HG03103 (cell line): Measurements from ENCODE around the gene JMJD1C.
"Not testable (repeated sequence)": the region's sequence is repeated elsewhere in the genome, so short reads cannot be mapped to it uniquely, and the experiment has no call there.

ENCODE experiments used
- ATAC-seq: cut with Tn5 transposase; IDR thresholded peaks from one replicate; pipeline ENCODE4 v1.9.1; 2021; ENCODE audit warnings: low read depth; ENCODE audit not compliant: unreplicated experiment

Gene JMJD1C, protein sequence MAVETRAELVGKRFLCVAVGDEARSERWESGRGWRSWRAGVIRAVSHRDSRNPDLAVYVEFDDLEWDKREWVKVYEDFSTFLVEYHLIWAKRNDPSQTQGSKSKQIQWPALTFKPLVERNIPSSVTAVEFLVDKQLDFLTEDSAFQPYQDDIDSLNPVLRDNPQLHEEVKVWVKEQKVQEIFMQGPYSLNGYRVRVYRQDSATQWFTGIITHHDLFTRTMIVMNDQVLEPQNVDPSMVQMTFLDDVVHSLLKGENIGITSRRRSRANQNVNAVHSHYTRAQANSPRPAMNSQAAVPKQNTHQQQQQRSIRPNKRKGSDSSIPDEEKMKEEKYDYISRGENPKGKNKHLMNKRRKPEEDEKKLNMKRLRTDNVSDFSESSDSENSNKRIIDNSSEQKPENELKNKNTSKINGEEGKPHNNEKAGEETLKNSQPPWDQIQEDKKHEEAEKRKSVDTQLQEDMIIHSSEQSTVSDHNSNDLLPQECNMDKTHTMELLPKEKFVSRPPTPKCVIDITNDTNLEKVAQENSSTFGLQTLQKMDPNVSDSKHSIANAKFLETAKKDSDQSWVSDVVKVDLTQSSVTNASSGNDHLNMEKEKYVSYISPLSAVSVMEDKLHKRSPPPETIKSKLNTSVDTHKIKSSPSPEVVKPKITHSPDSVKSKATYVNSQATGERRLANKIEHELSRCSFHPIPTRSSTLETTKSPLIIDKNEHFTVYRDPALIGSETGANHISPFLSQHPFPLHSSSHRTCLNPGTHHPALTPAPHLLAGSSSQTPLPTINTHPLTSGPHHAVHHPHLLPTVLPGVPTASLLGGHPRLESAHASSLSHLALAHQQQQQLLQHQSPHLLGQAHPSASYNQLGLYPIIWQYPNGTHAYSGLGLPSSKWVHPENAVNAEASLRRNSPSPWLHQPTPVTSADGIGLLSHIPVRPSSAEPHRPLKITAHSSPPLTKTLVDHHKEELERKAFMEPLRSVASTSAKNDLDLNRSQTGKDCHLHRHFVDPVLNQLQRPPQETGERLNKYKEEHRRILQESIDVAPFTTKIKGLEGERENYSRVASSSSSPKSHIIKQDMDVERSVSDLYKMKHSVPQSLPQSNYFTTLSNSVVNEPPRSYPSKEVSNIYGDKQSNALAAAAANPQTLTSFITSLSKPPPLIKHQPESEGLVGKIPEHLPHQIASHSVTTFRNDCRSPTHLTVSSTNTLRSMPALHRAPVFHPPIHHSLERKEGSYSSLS (N-terminal part only)

DNA sequence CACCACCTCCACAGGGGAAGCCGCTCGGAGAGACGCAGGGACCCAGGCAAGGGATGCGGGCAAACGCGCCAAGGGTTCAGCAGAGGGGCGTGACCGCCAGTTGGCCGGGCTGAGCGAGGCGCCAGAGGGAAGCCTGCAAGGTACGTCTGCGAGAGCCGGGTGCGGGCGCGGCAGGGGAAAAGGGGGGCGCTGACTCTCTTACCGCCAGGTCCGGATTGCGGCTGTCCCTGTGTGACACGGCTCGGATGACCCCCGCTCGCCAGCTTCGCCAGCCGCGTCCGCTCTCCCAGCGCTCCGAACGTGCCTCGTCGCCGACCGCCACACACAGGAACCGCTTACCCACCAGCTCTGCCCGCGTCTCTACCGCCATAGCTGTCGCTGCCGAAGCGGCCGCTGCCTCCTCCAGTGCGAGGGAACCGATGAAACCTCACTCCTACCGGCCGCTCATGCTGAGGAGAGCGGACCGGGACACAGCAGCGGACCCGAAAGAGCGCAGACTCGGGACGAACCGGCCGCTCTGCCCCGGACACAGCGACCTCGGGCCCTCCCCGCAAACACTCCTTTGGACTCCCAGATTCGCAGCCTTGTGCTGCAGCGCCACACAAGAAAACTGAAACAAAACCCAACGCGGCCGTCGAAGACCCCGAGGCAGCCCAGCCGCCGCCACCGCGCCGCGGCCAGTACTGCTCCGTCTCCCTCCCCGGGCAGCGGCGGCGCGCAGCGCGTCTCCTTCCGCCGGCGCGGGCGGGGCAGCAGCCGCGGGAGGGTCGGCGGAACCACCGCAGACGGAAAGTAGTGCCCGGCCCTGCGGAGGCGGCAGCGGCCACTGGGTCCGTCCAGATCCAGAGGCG, at the start of gene JMJD1C:
Gene JMJD1C, minus strand, starts transcription at position 685 of the 851 bp plus-strand sequence. Its CDS starts 315 bp downstream, at position 370.
- ATAC-seq, result peak; percentile 49

DNA sequence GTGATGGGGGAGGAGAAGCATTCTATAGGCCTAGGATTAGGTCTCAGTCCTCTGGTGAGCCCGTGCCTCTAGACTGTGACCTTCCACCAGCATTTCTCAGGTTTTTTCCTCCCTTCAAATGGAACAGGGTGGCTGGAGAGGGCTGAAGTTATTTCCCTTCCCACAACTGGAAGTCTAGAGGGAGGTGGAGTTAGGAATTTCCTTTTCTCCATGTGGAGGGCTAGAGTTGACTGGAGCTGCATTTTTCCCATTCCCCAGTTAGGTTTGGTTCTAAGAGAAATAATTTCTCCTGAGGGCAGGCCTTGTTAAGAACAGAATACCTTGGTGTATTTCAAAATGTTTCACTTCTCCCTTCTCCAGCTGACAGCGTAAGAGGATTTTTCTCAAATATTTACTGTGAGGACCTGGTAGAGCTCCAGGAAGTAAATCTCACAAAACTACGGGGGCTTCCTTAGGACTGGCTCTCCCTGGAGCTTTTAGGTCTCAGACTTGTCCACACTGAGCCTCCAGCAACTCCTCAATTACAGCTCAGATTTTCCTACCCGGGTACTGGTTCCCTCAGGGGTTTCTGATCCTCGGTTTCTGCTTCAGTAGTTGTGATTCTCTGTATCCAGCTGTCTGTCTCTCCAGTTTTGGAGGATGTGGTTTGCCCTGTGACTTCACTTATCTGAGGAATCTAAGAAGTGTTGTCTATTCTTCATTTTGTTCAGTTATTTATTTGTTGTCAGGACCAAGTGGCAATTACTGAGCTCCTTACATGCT, 49.4 kb upstream of the JMJD1C start:
- ATAC-seq, result no peak

DNA sequence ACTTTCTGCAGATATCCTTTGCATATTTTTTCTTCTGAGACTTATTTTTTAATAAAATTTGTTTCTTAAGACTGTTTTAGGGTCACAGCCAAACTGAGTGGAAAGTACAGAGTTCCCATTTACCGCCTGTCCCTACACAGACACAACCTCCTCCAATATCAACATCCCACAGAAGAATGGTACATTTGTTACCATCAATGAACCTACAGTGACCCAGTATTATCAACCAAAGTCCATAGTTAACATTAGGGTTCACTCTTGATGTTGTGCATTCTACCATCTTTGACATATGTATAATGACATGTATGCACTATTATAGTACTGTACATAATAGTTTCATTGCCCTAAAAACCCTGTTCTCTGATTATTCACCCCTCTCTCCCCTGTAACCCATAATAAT, 40.8 kb upstream of the JMJD1C start:
- no peak for ATAC-seq

DNA sequence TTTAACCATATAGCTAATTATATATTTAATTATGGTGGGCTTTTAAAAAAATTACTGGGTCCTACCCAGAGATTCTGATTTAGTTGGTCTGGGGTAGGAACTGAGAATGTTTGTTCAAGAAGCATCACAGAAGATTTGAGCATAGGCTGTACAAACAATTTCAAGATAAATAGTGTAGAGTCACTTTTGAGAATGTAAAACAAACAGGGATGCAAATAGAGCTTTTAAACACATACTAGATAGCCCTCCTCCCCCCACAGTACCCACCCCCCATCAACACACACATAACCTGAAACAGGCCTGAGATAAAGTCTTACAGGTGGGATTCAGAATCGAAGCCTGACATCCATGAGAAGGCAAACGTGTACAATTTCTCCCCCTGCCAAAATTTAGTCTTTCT, 39.8 kb upstream of the JMJD1C start:
- ATAC-seq, result no peak

DNA sequence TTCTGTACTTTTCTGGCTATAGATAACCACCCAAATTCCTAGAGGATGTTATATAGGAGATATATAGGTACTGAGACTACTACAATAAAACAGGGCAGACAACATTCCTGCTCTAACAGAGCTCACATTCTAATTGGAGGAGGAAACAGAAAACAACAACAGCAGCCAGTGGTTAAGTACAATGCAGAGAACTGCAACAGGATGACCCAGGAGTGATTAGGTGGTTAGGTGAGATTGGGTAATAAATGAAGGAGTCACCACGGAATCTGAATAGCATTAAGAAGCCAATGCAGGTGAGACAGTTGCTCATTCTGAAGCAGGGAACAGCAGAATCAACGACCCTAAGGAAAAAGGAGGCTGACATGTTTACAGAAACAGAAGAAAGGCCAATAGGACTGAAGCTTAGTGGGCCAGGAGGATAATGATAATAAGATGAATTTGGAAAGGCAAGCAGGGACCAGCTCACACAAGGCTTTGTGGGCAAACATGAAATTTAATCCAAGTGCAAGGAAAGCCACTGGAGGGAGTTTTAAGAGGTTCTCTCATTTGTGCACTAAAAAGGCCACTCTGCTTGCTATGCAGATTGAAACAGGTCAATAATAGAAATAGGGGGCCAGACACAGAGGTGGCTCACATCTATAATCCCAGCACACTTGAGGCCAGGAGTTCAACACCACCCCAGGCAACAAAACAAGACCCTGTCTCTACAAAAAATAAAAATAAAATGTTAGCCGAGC, 38.5 kb upstream of the JMJD1C start:
- ATAC-seq, result no peak

DNA sequence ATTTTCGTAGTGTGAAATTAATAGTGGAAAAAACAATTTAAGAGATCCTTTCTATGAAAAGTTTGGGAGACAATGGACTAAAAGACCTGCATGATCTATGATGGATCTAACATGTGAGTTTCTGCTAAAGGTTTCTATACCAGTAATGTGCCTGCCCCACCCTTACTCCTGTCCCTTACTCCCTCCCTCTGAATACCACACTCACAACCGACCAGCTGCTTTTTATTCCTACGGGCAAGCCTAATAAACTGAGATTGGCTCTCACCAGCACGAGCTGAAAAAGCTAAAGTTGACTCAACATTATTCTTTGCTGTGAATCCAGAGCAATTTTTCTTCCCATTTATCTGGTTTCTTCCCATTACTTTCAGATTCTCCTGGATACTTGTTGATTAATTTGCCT, 37.6 kb upstream of the JMJD1C start:
- no peak for ATAC-seq

DNA sequence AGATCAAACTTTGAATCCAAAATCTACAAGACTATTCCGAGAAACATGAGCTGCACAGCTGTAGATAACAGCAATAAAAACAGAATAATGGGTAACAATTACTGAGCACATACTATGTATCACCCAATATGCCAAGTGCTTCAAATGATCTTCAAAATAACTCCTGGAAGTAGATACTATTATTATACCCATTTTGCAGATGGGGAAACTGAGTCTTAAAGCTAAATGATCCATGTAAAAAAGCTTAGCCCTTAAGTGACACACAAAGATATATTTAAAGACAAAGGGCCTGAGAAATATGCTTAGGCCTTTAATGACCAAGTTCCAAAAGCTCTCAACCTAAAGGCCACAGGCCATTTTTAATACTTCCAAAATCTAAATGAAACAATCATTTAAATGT, 37.1 kb upstream of the JMJD1C start:
- no peak for ATAC-seq

DNA sequence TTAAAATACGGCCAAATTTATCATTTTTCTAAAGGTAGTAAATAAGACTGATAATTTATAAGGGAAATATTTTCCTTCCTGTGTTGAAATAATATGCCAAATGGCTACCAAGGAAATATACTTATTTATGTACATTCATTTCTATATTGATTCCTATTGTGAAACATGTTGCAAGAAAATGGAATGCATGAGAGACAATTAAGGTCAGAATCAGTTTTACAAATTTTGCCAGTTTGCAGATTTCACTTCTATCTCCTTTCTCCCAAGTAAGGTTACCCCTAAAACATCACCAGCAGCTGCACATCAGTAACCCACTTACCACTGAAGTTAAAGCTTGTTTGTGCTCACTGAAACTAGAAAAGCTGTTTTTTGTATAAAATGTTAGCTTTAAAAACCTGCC, 36.2 kb upstream of the JMJD1C start:
- no peak for ATAC-seq

DNA sequence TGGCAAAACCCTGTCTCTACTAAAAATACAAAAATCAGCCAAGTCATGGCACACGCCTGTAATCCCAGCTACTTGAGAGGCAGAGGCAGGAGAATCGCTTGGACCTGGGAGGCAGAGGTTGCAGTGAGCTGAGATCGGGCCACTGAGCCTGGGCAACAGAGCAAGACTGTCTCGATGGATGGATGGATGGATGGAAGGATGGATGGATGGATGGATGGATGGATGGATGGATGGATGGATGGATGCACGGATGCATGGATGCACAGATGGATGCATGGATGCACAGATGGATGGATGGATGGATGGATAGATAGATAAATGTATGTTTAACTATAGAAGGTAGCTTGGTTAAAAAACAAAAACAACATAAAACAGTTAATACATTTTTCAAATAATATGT, 34.8 kb upstream of the JMJD1C start:
- ATAC-seq, result not testable (repeated sequence)

DNA sequence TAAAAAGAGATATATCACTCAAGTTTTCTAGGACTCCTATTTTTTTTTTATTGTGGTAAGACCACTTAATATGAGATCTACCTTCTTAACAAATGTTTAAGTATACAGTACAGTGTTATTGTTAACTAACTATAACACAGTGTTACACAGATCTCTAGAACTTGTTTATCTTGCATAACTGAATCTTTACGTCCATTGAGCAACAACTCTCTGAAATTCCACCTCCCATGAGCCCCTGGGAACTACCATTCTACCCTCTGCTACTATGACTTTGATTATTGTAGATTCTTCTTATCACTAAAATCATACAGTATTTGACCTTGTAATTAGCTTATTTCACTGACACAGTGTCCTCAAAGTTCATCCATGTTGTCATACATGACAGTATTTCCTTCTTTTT, 32.9 kb upstream of the JMJD1C start:
- no peak for ATAC-seq

DNA sequence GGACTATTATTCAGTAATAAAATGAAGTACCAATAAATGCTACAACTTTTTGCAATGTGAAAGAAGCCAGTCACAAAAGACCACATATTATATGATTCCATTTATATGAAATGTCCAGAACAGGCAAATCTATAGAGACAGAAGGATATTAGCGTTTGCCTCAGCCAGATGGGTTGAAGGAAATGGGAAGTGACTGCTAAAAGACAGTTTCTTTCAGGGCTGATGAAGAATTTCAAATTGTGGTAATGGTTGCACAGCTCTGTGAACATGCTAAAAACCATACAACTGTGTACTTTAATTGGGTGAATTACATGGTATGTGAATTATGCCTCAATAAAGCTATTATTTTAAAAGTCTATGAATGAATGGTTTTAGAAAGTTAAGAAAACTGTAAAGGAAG, 31.5 kb upstream of the JMJD1C start:
- ATAC-seq, result no peak

DNA sequence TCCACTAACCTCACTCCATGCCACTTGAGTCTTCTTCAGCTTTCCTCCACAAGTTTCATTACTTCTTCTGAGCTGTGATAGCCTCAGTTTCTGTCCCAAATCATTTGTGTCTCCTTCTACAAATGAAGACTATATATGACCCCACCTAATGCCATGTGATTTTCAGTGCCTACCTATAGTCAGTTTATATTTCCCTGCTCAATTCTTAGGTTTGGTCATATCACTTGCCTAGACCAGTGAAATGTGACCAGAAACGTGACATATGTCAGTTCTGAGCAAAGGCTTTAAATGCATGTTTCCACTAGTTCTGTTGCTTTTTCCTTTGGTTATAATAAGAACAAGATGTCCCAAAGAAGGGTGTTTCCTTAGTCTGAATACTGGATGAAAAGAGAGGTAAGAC, 30.8 kb upstream of the JMJD1C start:
- ATAC-seq, result no peak

DNA sequence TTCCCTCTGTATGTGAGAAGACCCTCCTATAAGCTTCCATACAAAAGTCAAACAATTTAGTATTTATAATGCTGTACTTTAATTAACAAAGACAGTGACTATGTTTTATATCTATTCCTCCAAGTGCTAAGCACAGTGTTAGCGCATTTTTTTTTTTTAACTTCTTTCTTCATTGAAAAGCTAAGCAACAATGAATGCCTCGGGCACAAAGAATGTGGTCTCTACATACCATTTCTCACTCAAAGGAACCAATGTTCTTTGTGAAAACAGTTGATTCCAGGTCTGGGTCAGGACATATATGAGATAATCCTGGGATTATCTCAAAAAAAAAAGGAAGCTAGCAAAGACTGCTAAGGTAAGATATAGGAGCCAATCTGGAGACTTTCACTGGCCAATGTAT, 29.2 kb upstream of the JMJD1C start:
- ATAC-seq, result no peak

DNA sequence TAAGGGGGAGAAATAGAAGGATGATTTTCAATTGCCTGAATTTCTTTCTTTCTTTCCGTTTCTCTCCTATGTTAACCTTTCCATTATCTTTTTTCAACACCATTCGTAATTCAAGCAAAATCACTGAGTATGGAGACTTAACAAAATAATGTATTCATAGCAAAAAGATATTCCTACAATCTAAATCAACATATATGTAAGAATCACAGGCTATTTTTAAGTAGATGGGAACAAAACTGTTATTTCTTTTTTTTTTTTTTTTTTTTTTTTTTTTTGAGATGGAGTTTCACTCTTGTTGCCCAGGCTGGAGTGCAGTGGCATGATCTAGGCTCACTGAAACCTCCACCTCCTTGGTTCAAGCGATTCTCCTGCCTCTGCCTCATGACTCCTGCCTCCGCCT, 27.2 kb upstream of the JMJD1C start:
- no peak for ATAC-seq

DNA sequence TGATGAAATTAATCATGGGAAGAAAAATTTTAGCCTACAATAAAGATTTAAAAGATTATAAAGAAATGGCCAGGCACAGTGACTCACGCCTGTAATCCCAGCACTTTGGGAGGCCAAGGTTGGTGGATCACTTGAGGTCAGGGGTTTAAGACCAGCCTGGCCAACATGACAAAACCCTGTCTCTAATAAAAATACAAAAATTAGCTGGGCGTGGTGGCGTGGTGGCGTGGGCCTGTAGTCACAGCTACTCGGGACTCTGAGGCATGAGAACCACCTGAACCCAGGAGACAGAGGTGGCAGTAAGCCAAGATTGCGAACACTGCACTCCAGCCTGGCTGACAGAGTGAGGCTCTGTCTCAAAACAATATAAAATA, 26.5 kb upstream of the JMJD1C start:
- not testable (repeated sequence) for ATAC-seq

DNA sequence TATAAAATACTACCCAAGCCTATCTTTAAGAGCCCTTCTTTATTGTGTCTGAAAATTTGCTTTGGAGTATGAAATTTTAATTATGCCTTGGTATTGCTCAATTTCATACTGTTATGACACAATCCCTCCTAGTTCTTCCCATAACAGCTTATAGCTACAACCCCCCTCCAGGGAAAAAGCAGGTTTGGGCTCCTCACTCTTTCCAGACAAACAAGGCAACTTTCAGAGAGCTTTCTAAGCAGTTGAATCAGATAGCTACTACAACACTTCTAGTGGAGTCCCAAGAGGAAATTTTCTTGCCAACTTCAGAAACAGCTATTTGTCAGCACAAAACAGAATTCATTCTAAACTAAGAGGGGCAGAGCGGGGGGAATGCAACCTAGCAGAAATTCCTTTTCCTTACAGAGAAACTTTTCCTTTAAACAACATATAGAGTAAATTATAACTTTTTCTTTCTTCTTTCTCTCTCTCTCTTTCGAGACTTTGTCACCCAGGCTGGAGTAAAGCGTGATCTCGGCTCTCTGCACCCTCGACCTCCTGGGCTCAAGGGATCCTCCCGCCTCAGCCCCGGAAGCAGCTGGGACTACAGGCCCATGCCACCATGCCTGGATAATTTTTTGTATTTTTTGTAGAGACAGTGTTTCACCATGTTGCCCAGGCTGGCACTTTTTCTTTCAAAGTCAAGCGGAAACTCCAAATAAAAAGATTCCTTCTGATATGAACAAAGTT, 26.0 kb upstream of the JMJD1C start:
- no peak for ATAC-seq

DNA sequence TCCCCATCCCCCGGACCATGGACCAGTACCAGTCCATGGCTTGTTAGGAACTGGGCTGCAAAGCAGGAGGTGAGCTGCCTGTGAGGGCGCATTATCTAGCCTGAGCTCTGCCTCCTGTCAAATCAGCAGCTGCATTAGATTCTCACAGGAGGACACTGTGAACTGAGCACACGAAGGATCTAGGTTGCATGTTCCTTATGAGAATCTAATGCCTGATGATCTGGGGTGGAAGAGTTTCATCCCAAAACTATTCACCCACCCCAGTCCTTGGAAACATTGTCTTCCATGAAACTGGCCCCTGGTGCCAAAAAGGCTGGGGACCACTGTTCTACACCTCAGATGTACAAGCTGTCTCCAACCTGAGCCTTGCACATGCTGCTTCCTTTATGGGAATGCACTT, 24.1 kb upstream of the JMJD1C start:
- ATAC-seq, result no peak

DNA sequence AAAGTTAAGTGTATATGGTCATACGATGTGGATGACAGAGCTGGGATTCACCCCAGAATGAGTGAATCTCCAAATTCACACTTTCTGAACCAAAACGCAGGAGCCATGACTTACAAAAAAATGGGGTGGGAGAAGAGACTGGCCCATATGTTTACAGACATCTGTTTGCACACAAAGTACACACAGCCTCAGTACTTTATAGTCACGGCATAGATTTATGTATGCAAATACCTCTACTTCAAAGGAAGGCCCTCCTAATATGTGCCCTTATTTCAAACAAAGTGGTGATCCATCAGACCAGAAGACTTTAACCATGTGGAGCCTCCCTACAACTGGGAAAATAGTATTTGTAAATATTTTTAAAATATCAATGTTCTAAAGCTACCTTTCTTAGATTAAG, 22.2 kb upstream of the JMJD1C start:
- ATAC-seq, result no peak
